DMS53 treated with DMSO at 0.1 percent for 48 hours (cell line): ENCODE data around the gene SLC26A11.
"Not testable (repeated sequence)": the region's sequence is repeated elsewhere in the genome, so short reads cannot be mapped to it uniquely, and the experiment has no call there.

Source experiments
- DNase-seq: peaks from one replicate; lab custom pipeline; 2025; ENCODE audit not compliant: unreplicated experiment; lab: John Stamatoyannopoulos, UW

Gene SLC26A11

GRCh38 chr17:80195671-80196529 lies 24.3 kb upstream of the SLC26A11 start:
- no peak for DNase-seq

DNA sequence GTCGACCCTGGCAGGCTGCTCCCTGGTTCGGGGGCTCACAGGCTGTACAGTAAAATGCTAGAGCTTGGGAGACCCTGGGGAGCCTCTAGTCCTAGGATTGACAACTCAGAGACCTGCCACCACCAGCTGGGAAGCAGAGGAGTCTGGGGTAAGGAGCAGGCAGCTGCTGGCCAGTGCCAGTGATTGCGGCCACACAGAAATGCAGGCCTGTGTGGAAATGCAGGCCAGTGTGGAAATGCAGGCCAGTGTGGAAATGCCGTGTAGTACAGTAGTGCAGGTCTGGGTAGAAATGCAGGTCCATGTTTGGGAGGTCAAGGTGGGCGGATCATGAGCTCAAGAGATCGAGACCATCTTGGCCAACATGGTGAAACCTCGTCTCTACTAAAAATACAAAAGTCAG lies 23.6 kb upstream of the SLC26A11 start:
- DNase-seq: no peak

- DNase-seq: no peak
Measured at GRCh38 chr17:80198144-80198661, 22.0 kb upstream of the SLC26A11 start.

DNA sequence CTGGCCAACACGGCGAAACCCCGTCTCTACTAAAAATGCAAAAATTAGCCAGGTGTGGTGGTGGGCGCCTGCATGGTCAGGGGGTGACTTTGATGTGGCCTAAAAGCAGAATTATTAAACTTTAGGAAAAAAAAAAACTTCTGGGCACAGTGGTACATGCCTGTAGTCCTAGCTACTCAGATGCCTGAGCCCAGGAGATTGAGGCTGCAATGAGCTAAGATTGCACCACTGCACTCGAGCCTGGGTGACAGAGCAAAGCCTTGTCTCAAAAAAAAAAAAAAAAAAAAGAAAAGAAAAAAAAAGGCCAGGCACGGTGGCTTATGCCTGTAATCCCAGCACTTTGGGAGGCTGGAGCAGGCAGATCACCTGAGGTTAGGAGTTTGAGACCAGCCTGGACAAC lies 20.9 kb upstream of the SLC26A11 start:
- DNase-seq: not testable (repeated sequence)

GRCh38 chr17:80201446-80201845 lies 18.8 kb upstream of the SLC26A11 start:
- DNase-seq: no peak

DNA sequence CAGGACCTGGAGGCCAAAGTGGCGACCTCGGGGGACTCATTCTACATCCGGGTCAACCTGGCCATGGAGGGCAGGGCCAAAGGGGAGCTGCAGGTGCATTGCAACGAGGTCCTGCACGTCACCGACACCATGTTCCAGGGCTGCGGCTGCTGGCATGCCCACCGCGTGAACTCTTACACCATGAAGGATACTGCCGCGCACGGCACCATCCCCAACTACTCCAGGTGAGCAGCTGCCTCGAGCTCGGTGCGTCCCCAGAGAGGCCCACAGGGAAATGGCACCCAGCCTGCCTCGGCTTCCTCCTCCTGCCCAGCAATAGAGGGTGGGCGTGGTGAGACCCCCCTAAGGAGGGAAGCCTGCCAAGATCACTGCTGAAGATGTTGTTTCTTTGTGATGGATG lies 18.0 kb upstream of the SLC26A11 start:
- DNase-seq: no peak

- DNase-seq: no peak
Measured at GRCh38 chr17:80203471-80203963, 16.7 kb upstream of the SLC26A11 start.

- no peak for DNase-seq
Measured at GRCh38 chr17:80204626-80205468, 15.4 kb upstream of the SLC26A11 start.

GRCh38 chr17:80205811-80206210 lies 14.4 kb upstream of the SLC26A11 start:
- DNase-seq: no peak

- DNase-seq: no peak
Measured at GRCh38 chr17:80208050-80208449, 12.2 kb upstream of the SLC26A11 start.

DNA sequence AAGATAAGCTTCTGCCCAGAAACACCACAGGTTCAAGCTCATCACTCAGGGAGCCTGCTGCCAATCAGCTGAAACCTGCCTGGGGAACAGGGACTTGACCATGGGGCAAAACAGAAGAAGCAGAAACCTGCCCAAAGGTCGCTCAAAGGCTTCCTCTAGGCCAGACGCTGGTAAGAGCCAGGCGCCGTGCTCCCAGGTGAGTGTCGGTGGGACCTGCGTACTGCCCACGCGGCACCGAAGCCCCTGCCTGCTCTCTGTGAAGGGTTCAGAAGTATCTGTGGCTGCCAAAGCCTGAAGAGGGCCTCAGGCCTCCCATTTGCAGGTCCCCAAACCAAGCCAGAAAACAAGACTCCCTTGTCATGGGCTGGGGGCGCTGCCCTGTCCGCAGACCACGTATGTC lies 10.5 kb upstream of the SLC26A11 start:
- DNase-seq: no peak

DNA sequence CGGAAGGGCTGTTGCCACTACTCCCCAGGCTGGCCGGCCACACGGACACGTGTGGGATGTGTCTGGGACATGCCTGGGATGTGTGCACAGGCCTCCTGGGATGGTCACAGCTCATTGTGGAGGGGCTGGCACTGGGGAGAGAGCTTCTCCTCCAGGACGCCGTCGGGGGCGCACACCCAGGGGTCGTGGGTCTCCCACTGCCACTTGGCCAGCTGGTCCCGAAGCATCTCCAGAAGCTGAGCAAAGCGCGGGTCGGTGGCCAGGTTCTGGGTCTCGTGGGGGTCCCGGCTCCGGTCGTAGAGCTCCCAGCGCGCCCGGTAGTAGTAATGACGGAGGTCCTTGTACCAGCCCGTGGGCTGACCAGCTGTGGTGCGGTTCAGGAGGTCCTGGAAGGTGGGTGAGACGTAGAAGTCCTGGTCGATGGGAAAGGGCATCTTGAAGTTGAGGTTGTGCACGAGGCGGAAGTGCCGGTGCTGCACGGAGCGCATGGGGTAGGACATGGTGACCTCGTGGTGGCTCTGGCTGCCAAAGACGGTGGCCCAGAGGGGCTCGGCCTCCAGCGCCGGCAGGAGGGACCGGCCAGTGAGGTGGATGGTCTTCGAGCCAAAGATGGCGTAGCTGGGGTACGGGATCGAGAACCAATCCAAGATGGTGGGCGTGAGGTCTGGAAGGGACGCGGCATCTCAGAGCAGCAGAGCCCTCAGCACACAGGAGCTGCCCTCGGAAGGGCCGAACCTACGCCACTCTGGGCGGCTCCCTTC lies 9.7 kb upstream of the SLC26A11 start:
- no peak for DNase-seq

- no peak for DNase-seq
Measured at GRCh38 chr17:80212109-80212508, 8.1 kb upstream of the SLC26A11 start.

GRCh38 chr17:80212511-80212910 lies 7.7 kb upstream of the SLC26A11 start:
- no peak for DNase-seq

GRCh38 chr17:80212962-80213642 lies 7.1 kb upstream of the SLC26A11 start:
- DNase-seq: no peak

DNA sequence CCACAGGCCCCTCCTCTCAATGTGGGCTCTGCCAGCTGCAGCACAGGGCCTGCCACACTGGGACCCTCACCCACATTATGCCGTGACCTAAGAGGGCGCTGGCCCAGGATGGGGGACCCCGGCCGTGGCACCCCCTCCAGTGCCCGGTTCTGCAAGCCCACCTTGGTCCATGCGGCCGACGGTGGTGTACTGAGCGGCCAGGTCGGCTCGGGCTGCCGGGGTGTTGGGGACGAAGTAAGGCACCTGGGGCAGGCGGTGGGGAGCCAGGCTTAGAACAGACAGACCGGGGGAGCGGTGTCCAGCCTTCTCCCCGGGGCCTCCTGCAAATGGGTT lies 6.6 kb upstream of the SLC26A11 start:
- DNase-seq: no peak

- no peak for DNase-seq
Measured at GRCh38 chr17:80214012-80214877, 6.0 kb upstream of the SLC26A11 start.

DNA sequence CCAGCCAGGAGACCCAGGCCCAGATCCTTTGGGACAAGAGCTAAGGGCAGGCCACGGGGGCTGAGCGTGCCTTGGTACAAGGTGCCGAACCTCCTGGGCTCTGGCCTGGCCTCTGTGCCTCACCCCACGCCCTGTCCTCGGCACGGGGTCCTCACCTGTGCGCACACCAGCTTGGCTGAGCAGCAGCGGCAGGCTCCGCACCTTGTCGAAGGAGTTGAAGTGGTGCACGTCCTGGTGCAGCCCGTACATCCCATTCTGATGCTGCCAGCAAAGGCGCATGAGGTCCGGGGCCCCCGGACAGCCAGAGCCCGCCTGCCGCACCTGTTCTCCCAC lies 5.4 kb upstream of the SLC26A11 start:
- DNase-seq: no peak
